RWPE2 (cell line): Measurements from ENCODE around the gene ANGPTL4.
"Not testable (repeated sequence)": the region's sequence is repeated elsewhere in the genome, so short reads cannot be mapped to it uniquely, and the experiment has no call there.

Source experiments
- ATAC-seq: fragments of 200-7000 bp; cut with Tn5 transposase; 3 replicates; pipeline ENCODE4 v1.9.1; 2021; ENCODE audit warnings: low read depth
- DNase-seq: peaks from one replicate; pipeline ENCODE4 v3.0.0-alpha.2; 2020; ENCODE audit warnings: low spot score
- H3K27ac ChIP-seq: fragments of 450-650 bp; 2 replicates; pipeline ENCODE4 v1.5.1; 2017; ENCODE audit warnings: mild to moderate bottlenecking; ENCODE audit not compliant: poor library complexity, severe bottlenecking
- H3K27me3 ChIP-seq: fragments of 250-450 bp; sonication (Bioruptor Pico); 2 replicates; pipeline ENCODE4 v1.5.1; 2021; ENCODE audit warnings: mild to moderate bottlenecking, moderate library complexity; ENCODE audit not compliant: insufficient read depth, poor library complexity, severe bottlenecking
- H3K36me3 ChIP-seq: fragments of 250-450 bp; sonication (Bioruptor Pico); 2 replicates; pipeline ENCODE4 v1.5.1; 2020; ENCODE audit warnings: low read depth, mild to moderate bottlenecking, moderate library complexity
- H3K4me1 ChIP-seq: fragments of 250-450 bp; sonication (Bioruptor Pico); 2 replicates; pipeline ENCODE4 v1.5.1; 2021; ENCODE audit warnings: mild to moderate bottlenecking, moderate library complexity; ENCODE audit not compliant: insufficient read depth, poor library complexity, severe bottlenecking
- H3K4me3 ChIP-seq: fragments of 250-450 bp; sonication (Bioruptor Pico); 2 replicates; pipeline ENCODE4 v1.5.1; 2021; ENCODE audit warnings: mild to moderate bottlenecking, moderate library complexity; ENCODE audit not compliant: severe bottlenecking
- H3K9me3 ChIP-seq: fragments of 250-450 bp; sonication (Bioruptor Pico); 2 replicates; pipeline ENCODE4 v1.5.1; 2021; ENCODE audit warnings: mild to moderate bottlenecking, moderate library complexity; ENCODE audit not compliant: severe bottlenecking
- TF ChIP-seq, protein P1 (sequence below): fragments of 450-650 bp; IDR thresholded peaks from one replicate; pipeline ENCODE4 v1.5.1; 2017; ENCODE audit warnings: mild to moderate bottlenecking, moderate library complexity; ENCODE audit not compliant: poor library complexity, severe bottlenecking

ANGPTL4 gene

DNA sequence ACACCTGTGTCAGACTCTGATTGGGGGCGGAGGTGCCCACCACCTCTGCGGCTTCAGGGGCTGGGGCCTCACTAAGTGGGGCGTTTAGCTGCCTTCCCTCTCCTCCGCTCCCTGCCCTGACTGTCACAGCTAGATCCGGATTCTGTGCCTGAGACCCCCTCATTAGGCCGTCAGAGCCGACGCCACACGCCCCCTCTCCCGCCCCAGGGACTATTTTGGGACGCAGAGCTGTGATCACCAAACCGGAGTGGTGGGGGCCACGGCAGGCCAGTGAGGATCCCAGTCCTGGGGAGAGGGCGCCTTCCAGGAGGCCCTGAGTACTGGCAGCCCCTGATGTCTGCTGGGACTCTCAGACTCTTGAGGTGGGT is 21.7 kb upstream of the ANGPTL4 start:
- Histone ChIP-seq H3K27ac (no peak overlapping the region), H3K27me3 (no peaks in the 10 kb centered on the region), H3K36me3 (no peaks in the 10 kb centered on the region), H3K9me3 (no peaks in the 10 kb centered on the region), H3K4me3 (no peak overlapping the region), H3K4me1 (no peaks in the 10 kb centered on the region)
- DNase-seq (no peak), ATAC-seq (no peak)
- TF ChIP-seq, protein P1, sequence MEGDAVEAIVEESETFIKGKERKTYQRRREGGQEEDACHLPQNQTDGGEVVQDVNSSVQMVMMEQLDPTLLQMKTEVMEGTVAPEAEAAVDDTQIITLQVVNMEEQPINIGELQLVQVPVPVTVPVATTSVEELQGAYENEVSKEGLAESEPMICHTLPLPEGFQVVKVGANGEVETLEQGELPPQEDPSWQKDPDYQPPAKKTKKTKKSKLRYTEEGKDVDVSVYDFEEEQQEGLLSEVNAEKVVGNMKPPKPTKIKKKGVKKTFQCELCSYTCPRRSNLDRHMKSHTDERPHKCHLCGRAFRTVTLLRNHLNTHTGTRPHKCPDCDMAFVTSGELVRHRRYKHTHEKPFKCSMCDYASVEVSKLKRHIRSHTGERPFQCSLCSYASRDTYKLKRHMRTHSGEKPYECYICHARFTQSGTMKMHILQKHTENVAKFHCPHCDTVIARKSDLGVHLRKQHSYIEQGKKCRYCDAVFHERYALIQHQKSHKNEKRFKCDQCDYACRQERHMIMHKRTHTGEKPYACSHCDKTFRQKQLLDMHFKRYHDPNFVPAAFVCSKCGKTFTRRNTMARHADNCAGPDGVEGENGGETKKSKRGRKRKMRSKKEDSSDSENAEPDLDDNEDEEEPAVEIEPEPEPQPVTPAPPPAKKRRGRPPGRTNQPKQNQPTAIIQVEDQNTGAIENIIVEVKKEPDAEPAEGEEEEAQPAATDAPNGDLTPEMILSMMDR, result no peak

DNA sequence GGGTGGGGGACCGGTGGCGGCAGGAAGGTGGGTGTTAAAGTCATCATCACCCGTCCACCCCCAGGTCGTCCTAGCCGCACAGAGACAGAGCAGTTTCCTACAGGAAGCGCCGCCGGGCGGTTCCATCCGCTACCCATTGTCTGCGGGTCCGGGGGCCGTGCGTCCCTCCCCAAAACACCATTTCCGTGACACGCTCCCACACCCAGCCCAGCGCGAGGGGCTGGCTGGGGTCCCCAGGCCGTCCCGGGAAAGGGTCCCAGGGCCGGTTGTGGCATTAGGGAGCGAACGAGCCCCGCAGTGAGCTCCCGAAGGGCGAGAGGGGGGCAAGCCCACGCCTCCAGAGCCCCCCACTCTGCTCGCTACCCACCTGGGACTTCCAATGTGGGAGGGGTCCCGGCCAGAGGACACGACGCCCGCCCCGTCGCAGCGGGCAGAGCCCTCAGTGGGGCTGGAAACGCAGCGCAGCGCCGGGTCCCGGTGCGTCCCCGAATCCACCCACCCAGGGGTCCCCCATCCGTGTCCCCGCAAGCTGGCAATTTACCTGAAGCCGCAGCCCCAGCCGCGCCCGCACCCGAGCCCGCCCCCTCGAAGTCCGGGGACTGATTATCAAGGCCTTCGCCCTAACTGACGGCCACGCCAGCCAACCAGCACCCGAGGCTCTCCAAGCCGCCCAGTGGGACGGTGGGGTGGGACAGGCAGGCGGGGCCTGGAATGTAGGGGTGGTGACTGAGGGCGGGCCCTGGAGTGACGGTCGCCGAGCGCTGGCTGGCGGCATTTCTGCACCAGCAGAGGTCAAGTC is 21.1 kb upstream of the ANGPTL4 start, which contains the start of gene KANK3:
TSS of gene KANK3 (minus strand) at position 579 of the 799 bp plus-strand sequence. CDS start 5,434 bp downstream, outside the sequence.
- ATAC-seq (peak; percentile 99), DNase-seq (peak; percentile 95)
- Histone ChIP-seq H3K27ac (no peak within 1 kb of the TSS), H3K27me3 (no peaks in the 10 kb centered on the region), H3K36me3 (no peaks in the 10 kb centered on the region), H3K4me3 (peak within 1 kb of the TSS; percentile 41), H3K4me1 (no peaks in the 10 kb centered on the region), H3K9me3 (no peaks in the 10 kb centered on the region)
- TF ChIP-seq, protein P1, result no peak

DNA sequence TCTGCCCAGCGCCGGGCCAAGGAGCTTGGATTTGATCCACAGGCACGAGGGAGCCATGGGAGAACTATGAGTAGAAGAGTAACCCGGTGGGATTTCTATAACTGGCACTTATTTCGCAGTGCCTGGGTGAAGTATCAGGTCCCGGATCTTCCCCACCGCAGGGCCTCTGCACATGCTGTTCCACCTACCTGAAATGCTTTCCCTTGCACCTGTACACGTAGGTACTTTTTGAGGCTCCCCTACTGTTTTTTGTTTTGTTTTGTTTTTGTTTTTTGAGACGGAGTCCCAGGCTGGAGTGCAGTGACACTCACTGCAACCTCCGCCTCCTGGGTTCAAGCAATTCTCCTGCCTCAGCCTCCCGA is 20.5 kb upstream of the ANGPTL4 start:
- Histone ChIP-seq H3K27me3 (no peaks in the 10 kb centered on the region), H3K9me3 (no peaks in the 10 kb centered on the region), H3K36me3 (no peaks in the 10 kb centered on the region), H3K27ac (no peak overlapping the region), H3K4me1 (no peaks in the 10 kb centered on the region), H3K4me3 (peak overlapping the region; percentile 41)
- ATAC-seq, result peak; percentile 18; the same call in 1 of the 3 replicates
- no peak for DNase-seq
- TF ChIP-seq, protein P1, result no peak

DNA sequence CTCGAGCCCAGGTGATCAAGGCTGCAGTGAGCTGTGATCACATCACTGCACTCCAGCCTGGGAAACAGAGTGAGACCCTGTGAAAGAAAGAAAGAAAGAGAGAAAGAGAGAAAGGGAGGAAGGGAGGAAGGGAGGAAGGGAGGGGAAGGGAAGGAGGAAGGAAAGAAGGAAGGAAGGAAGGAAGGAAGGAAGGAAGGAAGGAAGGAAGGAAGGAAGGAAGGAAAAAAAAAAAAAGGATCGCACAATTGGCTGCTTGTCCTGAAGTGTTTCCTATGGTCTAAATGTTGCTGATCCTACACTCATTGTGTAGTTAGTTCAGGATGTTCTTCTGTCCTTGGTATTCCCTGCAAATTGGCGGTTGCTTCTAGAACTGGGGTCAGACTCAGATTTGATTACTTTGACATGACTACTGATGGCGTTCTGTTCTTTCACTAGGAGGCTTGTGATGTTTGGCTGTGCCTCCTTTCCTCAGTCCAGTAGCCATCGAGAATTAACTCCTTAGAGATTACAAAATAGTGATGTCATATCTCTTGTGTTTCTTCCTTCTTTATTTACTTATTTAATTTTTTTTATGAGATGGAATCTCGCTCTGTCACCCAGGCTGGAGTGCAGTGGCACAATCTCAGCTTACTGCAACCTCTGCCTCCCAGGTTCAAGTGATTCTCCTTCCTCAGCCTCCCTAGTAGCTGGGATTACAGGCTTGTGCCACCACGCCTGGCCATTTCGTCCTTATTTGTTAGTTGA is 14.2 kb upstream of the ANGPTL4 start:
- not testable (repeated sequence) for H3K9me3 ChIP-seq, DNase-seq, H3K36me3 ChIP-seq, H3K4me3 ChIP-seq, H3K4me1 ChIP-seq, H3K27ac ChIP-seq, ATAC-seq, H3K27me3 ChIP-seq

DNA sequence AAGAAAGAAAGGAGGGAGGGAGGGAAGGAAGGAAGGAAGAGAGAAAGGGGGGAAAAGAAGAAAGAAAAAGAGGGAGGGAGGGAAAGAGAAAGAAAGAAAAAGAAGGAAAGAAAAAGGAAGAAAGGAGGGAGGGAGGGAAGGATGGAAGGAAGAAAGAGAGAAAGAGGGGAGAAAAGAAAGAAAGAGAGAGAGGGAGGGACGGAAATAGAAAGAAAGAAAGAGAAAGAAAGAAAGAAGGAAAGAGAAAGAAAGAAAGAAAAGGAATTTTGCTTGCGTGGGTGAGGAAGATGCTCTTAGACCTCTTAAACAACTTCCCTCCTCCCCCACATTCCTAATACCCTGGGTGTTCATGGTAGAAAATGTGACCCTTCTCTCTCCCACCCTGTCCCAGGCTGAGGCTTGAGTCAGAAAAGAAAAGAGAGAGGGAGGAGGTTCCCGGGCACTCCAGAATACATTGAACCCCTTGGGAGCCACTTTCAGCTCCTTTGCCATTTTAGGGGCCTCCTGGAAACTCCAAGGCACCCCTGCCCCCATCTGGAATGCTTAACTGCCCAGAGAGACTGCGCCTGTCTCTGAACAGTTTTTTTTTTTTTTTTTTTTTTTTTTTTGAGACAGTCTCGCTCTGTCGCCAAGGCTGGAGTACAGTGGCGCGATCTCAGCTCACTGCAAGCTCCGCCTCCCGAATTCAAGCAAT is 11.7 kb upstream of the ANGPTL4 start:
- DNase-seq, result no peak
- TF ChIP-seq, protein P1, result no peak
- H3K4me3 ChIP-seq, result no peak overlapping the region
- no peak overlapping the region for H3K27ac ChIP-seq
- no peak for ATAC-seq
- no peaks in the 10 kb centered on the region for H3K36me3 ChIP-seq
- H3K9me3 ChIP-seq, result no peaks in the 10 kb centered on the region
- H3K4me1 ChIP-seq, result peaks cover 18% of the 10 kb centered on the region
- no peaks in the 10 kb centered on the region for H3K27me3 ChIP-seq

DNA sequence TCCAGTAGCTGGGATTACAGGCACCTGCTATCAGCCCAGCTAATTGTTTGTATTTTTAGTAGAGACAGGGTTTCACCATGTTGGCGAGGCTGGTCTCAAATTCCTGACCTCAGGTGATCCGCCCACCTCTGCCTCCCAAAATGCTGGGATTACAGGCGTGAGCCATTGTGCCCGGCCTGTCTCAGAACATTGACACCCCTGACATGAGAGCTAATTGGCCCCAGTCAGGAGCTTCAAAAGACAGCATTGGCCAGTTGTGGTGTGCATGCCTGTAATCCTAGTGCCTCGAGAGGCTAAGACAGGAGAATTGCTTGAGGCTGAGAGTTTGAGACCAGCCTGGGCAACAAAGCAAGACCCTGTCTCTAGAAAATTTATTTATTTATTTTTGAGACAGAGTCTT is 11.1 kb upstream of the ANGPTL4 start:
- DNase-seq, H3K36me3 ChIP-seq, H3K27ac ChIP-seq, H3K4me3 ChIP-seq, H3K27me3 ChIP-seq, ATAC-seq, H3K9me3 ChIP-seq: not testable (repeated sequence)
- peaks cover 18% of the 10 kb centered on the region for H3K4me1 ChIP-seq
